ENCODE results near the gene PCNX3.

Gene PCNX3

DNA sequence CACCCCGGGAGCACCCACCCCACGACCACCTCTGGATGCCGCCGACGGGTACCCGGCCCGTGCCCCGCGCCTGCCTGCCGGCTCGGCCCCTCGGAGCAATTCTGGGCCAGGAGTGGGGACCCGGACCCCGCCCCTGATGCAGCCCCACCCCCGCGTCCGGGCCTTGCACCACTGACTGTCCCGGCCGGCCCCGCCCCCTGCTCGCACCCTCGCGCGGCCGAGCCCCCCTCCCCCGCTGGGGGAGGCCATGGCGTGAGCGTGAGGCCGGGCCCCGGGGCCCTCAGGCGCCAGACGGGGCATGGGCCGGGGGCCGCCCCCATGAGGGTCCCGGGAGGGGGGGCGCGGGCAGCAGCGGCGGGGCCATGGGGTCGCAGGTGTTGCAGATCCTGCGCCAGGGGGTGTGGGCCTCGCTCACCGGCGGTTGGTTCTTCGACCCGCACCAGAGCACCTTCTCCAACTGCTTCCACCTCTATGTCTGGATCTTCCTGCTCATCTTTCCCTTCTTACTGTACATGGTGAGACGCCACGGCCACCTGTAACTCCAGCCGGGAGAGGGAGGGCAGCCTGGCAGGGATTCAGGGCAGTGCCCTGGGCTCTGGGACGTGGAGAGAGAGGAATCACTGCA lies 486 bp downstream of the PCNX3 start:
- DNase-seq (ENCODE audit: low spot score) (no peak), ATAC-seq (ENCODE audit: low read depth) (no peak)
- H3K4me1 ChIP-seq (ENCODE audit: insufficient read depth, poor library complexity, severe bottlenecking): no peaks in the 10 kb centered on the region
- H3K4me3 ChIP-seq (ENCODE audit: severe bottlenecking): peak overlapping the region; percentile 66
- TF ChIP-seq, protein P1, sequence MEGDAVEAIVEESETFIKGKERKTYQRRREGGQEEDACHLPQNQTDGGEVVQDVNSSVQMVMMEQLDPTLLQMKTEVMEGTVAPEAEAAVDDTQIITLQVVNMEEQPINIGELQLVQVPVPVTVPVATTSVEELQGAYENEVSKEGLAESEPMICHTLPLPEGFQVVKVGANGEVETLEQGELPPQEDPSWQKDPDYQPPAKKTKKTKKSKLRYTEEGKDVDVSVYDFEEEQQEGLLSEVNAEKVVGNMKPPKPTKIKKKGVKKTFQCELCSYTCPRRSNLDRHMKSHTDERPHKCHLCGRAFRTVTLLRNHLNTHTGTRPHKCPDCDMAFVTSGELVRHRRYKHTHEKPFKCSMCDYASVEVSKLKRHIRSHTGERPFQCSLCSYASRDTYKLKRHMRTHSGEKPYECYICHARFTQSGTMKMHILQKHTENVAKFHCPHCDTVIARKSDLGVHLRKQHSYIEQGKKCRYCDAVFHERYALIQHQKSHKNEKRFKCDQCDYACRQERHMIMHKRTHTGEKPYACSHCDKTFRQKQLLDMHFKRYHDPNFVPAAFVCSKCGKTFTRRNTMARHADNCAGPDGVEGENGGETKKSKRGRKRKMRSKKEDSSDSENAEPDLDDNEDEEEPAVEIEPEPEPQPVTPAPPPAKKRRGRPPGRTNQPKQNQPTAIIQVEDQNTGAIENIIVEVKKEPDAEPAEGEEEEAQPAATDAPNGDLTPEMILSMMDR (IDR thresholded peaks at IDR 0.05; ENCODE audit: poor library complexity, severe bottlenecking): no peak
- H3K27me3 ChIP-seq (ENCODE audit: insufficient read depth, poor library complexity, severe bottlenecking): no peaks in the 10 kb centered on the region
- H3K27ac ChIP-seq (ENCODE audit: poor library complexity, severe bottlenecking): peak overlapping the region; percentile 81
- H3K36me3 ChIP-seq (ENCODE audit: low read depth): peaks cover 27% of the 10 kb centered on the region
- H3K9me3 ChIP-seq (ENCODE audit: severe bottlenecking): no peaks in the 10 kb centered on the region

DNA sequence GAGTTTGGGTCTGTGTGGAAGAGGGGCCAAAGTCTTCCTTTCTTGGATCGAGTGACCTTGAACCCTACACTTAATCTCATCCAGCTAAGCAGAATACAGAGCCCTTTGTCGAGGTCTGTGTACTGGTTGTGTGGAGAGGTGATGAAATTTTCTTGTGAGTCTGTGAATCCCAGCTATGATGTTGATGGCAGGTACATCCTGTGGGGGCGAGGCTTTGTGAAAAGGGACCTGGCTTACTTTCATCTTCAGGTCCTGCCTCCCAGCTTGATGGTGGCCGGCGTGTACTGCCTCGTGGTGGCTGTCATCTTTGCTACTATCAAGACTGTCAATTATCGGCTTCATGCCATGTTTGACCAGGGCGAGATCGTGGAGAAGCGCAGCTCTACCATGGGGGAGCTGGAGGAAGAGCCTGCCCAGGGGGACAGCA lies 1.0 kb downstream of the PCNX3 start:
- H3K4me1 ChIP-seq (ENCODE audit: insufficient read depth, poor library complexity, severe bottlenecking): no peaks in the 10 kb centered on the region
- peak overlapping the region; percentile 81 for H3K27ac ChIP-seq (ENCODE audit: poor library complexity, severe bottlenecking)
- no peak for DNase-seq (ENCODE audit: low spot score)
- TF ChIP-seq, protein P1 (IDR thresholded peaks at IDR 0.05; ENCODE audit: poor library complexity, severe bottlenecking): no peak
- H3K27me3 ChIP-seq (ENCODE audit: insufficient read depth, poor library complexity, severe bottlenecking): no peaks in the 10 kb centered on the region
- no peaks in the 10 kb centered on the region for H3K9me3 ChIP-seq (ENCODE audit: severe bottlenecking)
- no peak for ATAC-seq (ENCODE audit: low read depth)
- peaks cover 32% of the 10 kb centered on the region for H3K36me3 ChIP-seq (ENCODE audit: low read depth)
- peak overlapping the region; percentile 66 for H3K4me3 ChIP-seq (ENCODE audit: severe bottlenecking)

DNA sequence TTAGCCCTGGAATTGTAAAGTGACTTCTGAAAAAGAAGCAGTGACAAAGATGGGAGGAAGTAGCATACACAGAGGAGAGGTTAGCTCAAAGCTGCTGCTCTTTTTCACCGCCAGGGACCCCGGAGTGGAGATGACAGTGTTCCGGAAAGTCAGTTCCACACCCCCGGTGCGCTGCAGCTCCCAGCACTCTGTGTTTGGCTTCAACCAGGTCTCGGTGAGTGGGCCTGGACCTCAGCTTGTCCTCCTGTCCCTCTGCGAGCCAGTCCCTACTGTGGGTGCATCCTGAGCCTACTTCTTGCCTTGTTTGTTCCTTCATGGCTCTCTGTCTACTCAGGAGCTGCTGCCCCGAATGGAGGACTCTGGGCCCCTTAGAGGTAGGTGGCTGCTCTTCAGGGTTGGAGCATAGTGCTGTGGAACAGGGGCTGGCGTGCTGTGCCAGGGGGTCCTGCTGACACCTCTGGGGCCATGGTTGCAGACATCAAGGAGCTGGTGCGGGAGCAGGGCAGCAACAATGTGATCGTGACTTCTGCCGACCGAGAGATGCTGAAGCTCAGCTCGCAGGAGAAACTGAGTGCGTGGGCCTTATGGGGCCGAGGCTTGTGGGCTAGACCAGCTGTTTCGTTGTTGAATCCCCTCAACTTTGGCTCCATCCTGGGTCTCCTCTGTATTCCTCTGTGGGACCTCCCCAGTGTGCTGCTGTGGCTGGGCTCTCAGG lies 1.7 kb downstream of the PCNX3 start:
- Histone ChIP-seq H3K36me3 (ENCODE audit: low read depth) (peaks cover 39% of the 10 kb centered on the region), H3K27ac (ENCODE audit: poor library complexity, severe bottlenecking) (no peak overlapping the region), H3K27me3 (ENCODE audit: insufficient read depth, poor library complexity, severe bottlenecking) (no peaks in the 10 kb centered on the region), H3K4me1 (ENCODE audit: insufficient read depth, poor library complexity, severe bottlenecking) (no peaks in the 10 kb centered on the region), H3K4me3 (ENCODE audit: severe bottlenecking) (no peak overlapping the region), H3K9me3 (ENCODE audit: severe bottlenecking) (no peaks in the 10 kb centered on the region)
- DNase-seq (ENCODE audit: low spot score) (no peak), ATAC-seq (ENCODE audit: low read depth) (no peak)
- TF ChIP-seq, protein P1 (IDR thresholded peaks at IDR 0.05; ENCODE audit: poor library complexity, severe bottlenecking): no peak

DNA sequence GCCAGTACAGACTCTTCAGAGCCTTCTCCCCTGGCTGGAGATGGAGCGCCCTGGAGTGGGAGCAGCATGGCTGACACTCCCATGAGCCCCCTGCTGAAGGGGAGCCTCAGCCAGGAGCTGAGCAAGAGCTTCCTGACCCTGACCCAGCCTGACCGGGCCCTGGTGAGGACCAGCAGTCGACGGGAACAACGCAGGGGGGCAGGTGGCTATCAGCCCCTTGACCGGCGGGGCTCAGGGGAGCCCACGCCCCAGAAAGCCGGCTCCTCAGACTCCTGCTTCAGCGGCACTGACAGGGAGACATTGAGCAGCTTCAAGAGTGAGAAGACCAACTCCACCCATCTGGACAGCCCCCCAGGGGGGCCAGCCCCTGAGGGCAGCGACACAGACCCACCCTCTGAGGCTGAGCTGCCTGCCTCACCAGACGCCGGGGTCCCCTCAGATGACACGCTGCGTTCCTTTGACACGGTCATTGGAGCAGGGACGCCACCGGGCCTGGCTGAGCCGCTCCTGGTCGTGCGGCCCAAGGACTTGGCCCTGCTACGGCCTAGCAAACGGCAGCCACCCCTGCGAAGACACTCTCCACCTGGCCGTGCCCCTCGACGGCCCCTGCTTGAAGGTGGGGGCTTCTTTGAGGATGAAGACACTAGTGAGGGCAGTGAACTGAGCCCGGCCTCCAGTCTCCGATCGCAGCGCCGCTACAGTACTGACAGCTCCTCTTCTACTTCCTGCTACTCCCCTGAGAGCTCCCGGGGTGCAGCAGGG lies 2.6 kb downstream of the PCNX3 start:
- Histone ChIP-seq H3K4me3 (ENCODE audit: severe bottlenecking) (no peak overlapping the region), H3K9me3 (ENCODE audit: severe bottlenecking) (no peaks in the 10 kb centered on the region), H3K4me1 (ENCODE audit: insufficient read depth, poor library complexity, severe bottlenecking) (no peaks in the 10 kb centered on the region), H3K27me3 (ENCODE audit: insufficient read depth, poor library complexity, severe bottlenecking) (no peaks in the 10 kb centered on the region), H3K36me3 (ENCODE audit: low read depth) (peaks cover 48% of the 10 kb centered on the region), H3K27ac (ENCODE audit: poor library complexity, severe bottlenecking) (no peak overlapping the region)
- TF ChIP-seq, protein P1 (IDR thresholded peaks at IDR 0.05; ENCODE audit: poor library complexity, severe bottlenecking): no peak
- ATAC-seq (ENCODE audit: low read depth) (no peak), DNase-seq (ENCODE audit: low spot score) (no peak)

Data from RWPE2 (cell line).